GM19043 (cell line): ENCODE results near the gene AP1S3.

Experiments used
- ATAC-seq: cut with Tn5 transposase; IDR thresholded peaks from one replicate; pipeline ENCODE4 v1.9.1; 2021; ENCODE audit warnings: low read depth; ENCODE audit not compliant: unreplicated experiment

AP1S3 gene

GRCh38 chr2:223727562-223727961 lies 109.8 kb downstream of the AP1S3 start:
- ATAC-seq: peak; percentile 97

- ATAC-seq: no peak
These were observed 111.1 kb downstream of the AP1S3 start for GRCh38 chr2:223725986-223726970.

GRCh38 chr2:223725494-223725893 lies 111.9 kb downstream of the AP1S3 start:
- ATAC-seq: no peak

GRCh38 chr2:223724861-223725260 lies 112.5 kb downstream of the AP1S3 start:
- ATAC-seq: no peak

GRCh38 chr2:223723954-223724411 lies 113.4 kb downstream of the AP1S3 start:
- ATAC-seq: no peak

GRCh38 chr2:223722226-223722625 lies 115.2 kb downstream of the AP1S3 start:
- no peak for ATAC-seq

GRCh38 chr2:223721746-223722145 lies 115.6 kb downstream of the AP1S3 start:
- ATAC-seq: no peak

- ATAC-seq: no peak
These were observed 117.0 kb downstream of the AP1S3 start for GRCh38 chr2:223720367-223720766.

- no peak for ATAC-seq
These were observed 124.7 kb downstream of the AP1S3 start for GRCh38 chr2:223712642-223713041.

GRCh38 chr2:223711596-223712326 lies 125.6 kb downstream of the AP1S3 start:
- no peak for ATAC-seq
